ENCODE results near the gene CD7.

Gene CD7

GRCh38 chr17:82294064-82294773, 23.2 kb downstream of the CD7 start:
- Histone ChIP-seq H3K9ac (ENCODE audit: low read depth, low read length) (peak overlapping the region; percentile 69), H3K4me1 (ENCODE audit: insufficient read depth, low read length) (peaks cover 9% of the 10 kb centered on the region; the same call in 1 of the 2 replicates), H3K9me3 (ENCODE audit: control insufficient read depth, insufficient read depth, low read length) (no peaks in the 10 kb centered on the region), H3K36me3 (ENCODE audit: insufficient read depth, low read length) (no peaks in the 10 kb centered on the region)

GRCh38 chr17:82292251-82293154, 24.9 kb downstream of the CD7 start:
- no peaks in the 10 kb centered on the region for H3K9me3 ChIP-seq (ENCODE audit: control insufficient read depth, insufficient read depth, low read length)
- peak overlapping the region; percentile 80 for H3K9ac ChIP-seq (ENCODE audit: low read depth, low read length)
- H3K4me1 ChIP-seq (ENCODE audit: insufficient read depth, low read length) = 0 out of 2 replicates have a peak, but pooled peaks cover 4% of the 10 kb centered on the region
- no peaks in the 10 kb centered on the region for H3K36me3 ChIP-seq (ENCODE audit: insufficient read depth, low read length)

GRCh38 chr17:82291582-82292250, 25.7 kb downstream of the CD7 start:
- Histone ChIP-seq H3K36me3 (ENCODE audit: insufficient read depth, low read length) (no peaks in the 10 kb centered on the region), H3K9me3 (ENCODE audit: control insufficient read depth, insufficient read depth, low read length) (no peaks in the 10 kb centered on the region), H3K4me1 (ENCODE audit: insufficient read depth, low read length) (0 out of 2 replicates have a peak, but pooled peaks cover 4% of the 10 kb centered on the region), H3K9ac (ENCODE audit: low read depth, low read length) (peak overlapping the region; percentile 80; the same call in 1 of the 2 replicates)

GRCh38 chr17:82287868-82288801, 29.3 kb downstream of the CD7 start:
- Histone ChIP-seq H3K9me3 (ENCODE audit: control insufficient read depth, insufficient read depth, low read length) (no peaks in the 10 kb centered on the region), H3K9ac (ENCODE audit: low read depth, low read length) (no peak overlapping the region), H3K36me3 (ENCODE audit: insufficient read depth, low read length) (no peaks in the 10 kb centered on the region), H3K4me1 (ENCODE audit: insufficient read depth, low read length) (0 out of 2 replicates have a peak, but pooled peaks cover 4% of the 10 kb centered on the region)

GRCh38 chr17:82287013-82287867, 30.2 kb downstream of the CD7 start:
- Histone ChIP-seq H3K36me3 (ENCODE audit: insufficient read depth, low read length) (no peaks in the 10 kb centered on the region), H3K4me1 (ENCODE audit: insufficient read depth, low read length) (0 out of 2 replicates have a peak, but pooled peaks cover 4% of the 10 kb centered on the region), H3K9ac (ENCODE audit: low read depth, low read length) (no peak overlapping the region), H3K9me3 (ENCODE audit: control insufficient read depth, insufficient read depth, low read length) (no peaks in the 10 kb centered on the region)

- H3K9ac ChIP-seq (ENCODE audit: low read depth, low read length) = no peak overlapping the region
- H3K9me3 ChIP-seq (ENCODE audit: control insufficient read depth, insufficient read depth, low read length) = no peaks in the 10 kb centered on the region
- 0 out of 2 replicates have a peak, but pooled peaks cover 4% of the 10 kb centered on the region for H3K4me1 ChIP-seq (ENCODE audit: insufficient read depth, low read length)
- no peaks in the 10 kb centered on the region for H3K36me3 ChIP-seq (ENCODE audit: insufficient read depth, low read length)
Observed at GRCh38 chr17:82285141-82285540, 32.3 kb downstream of the CD7 start.

GRCh38 chr17:82283208-82283749, 34.1 kb downstream of the CD7 start:
- no peaks in the 10 kb centered on the region for H3K36me3 ChIP-seq (ENCODE audit: insufficient read depth, low read length)
- no peaks in the 10 kb centered on the region for H3K9me3 ChIP-seq (ENCODE audit: control insufficient read depth, insufficient read depth, low read length)
- no peak overlapping the region for H3K9ac ChIP-seq (ENCODE audit: low read depth, low read length)
- H3K4me1 ChIP-seq (ENCODE audit: insufficient read depth, low read length) = peaks cover 1% of the 10 kb centered on the region

- no peaks in the 10 kb centered on the region for H3K36me3 ChIP-seq (ENCODE audit: insufficient read depth, low read length)
- H3K4me1 ChIP-seq (ENCODE audit: insufficient read depth, low read length) = peaks cover 5% of the 10 kb centered on the region
- H3K9me3 ChIP-seq (ENCODE audit: control insufficient read depth, insufficient read depth, low read length) = no peaks in the 10 kb centered on the region
- no peak overlapping the region for H3K9ac ChIP-seq (ENCODE audit: low read depth, low read length)
Observed at GRCh38 chr17:82282239-82283207, 34.9 kb downstream of the CD7 start.

GRCh38 chr17:82281502-82282238, 35.7 kb downstream of the CD7 start:
- H3K9ac ChIP-seq (ENCODE audit: low read depth, low read length) = no peak overlapping the region
- H3K9me3 ChIP-seq (ENCODE audit: control insufficient read depth, insufficient read depth, low read length) = no peaks in the 10 kb centered on the region
- peaks cover 8% of the 10 kb centered on the region for H3K4me1 ChIP-seq (ENCODE audit: insufficient read depth, low read length)
- H3K36me3 ChIP-seq (ENCODE audit: insufficient read depth, low read length) = no peaks in the 10 kb centered on the region

GRCh38 chr17:82281076-82281475, 36.3 kb downstream of the CD7 start:
- Histone ChIP-seq H3K36me3 (ENCODE audit: insufficient read depth, low read length) (no peaks in the 10 kb centered on the region), H3K4me1 (ENCODE audit: insufficient read depth, low read length) (peaks cover 8% of the 10 kb centered on the region), H3K9me3 (ENCODE audit: control insufficient read depth, insufficient read depth, low read length) (no peaks in the 10 kb centered on the region), H3K9ac (ENCODE audit: low read depth, low read length) (no peak overlapping the region)

GRCh38 chr17:82280537-82280936, 36.9 kb downstream of the CD7 start:
- H3K36me3 ChIP-seq (ENCODE audit: insufficient read depth, low read length) = no peaks in the 10 kb centered on the region
- no peaks in the 10 kb centered on the region for H3K9me3 ChIP-seq (ENCODE audit: control insufficient read depth, insufficient read depth, low read length)
- H3K4me1 ChIP-seq (ENCODE audit: insufficient read depth, low read length) = peaks cover 8% of the 10 kb centered on the region
- H3K9ac ChIP-seq (ENCODE audit: low read depth, low read length) = no peak overlapping the region
